Neural progenitor cell (in vitro differentiated cells): ENCODE data around the gene CREG2. TPM values are rescaled to one million over a fixed set of nuclear protein-coding genes. Genes with fewer than 3 reads are reported as not detected.

Experiments used
- DNase-seq: peaks from one replicate; pipeline ENCODE4 v3.0.0-alpha.2; 2016; ENCODE audit warnings: low spot score
- H2AFZ ChIP-seq: fragments of 200-600 bp; sonication (generic); replicated peaks from 2 replicates; pipeline ENCODE4 v1.6.1; 2016; ENCODE audit warnings: antibody characterized with exemption
- H3F3A ChIP-seq: fragments of 200-600 bp; sonication (generic); 2 replicates; pipeline ENCODE4 v1.6.1; 2016; ENCODE audit warnings: antibody characterized with exemption, low read depth
- H3K27ac ChIP-seq: fragments of 200-600 bp; sonication (generic); 2 replicates; pipeline ENCODE4 v1.5.1; 2016; ENCODE audit warnings: mild to moderate bottlenecking
- H3K27me3 ChIP-seq: fragments of 200-600 bp; sonication (generic); 2 replicates; pipeline ENCODE4 v1.6.1; 2016; ENCODE audit warnings: mild to moderate bottlenecking, moderate library complexity
- H3K36me3 ChIP-seq: fragments of 200-600 bp; sonication (generic); 2 replicates; pipeline ENCODE4 v1.5.1; 2016
- H3K4me1 ChIP-seq: fragments of 200-600 bp; sonication (generic); 2 replicates; pipeline ENCODE4 v1.6.1; 2016; ENCODE audit warnings: mixed run types
- H3K4me2 ChIP-seq: fragments of 200-600 bp; sonication (generic); 2 replicates; pipeline ENCODE4 v1.6.1; 2016
- H3K4me3 ChIP-seq: fragments of 200-600 bp; sonication (generic); 2 replicates; pipeline ENCODE4 v1.5.1; 2016
- H3K79me2 ChIP-seq: fragments of 200-600 bp; sonication (generic); 2 replicates; pipeline ENCODE4 v1.6.1; 2016; ENCODE audit warnings: low read depth
- H3K9ac ChIP-seq: fragments of 200-600 bp; sonication (generic); 2 replicates; pipeline ENCODE4 v1.6.1; 2016
- H3K9me3 ChIP-seq: fragments of 200-600 bp; sonication (generic); 2 replicates; pipeline ENCODE4 v1.5.1; 2016; ENCODE audit warnings: low read depth
- H4K20me1 ChIP-seq: fragments of 200-600 bp; sonication (generic); 2 replicates; pipeline ENCODE4 v1.6.1; 2016; ENCODE audit warnings: low read depth
- H3K27ac Mint-ChIP-seq: 3 replicates; pipeline ENCODE4 v1.8.0; 2021; ENCODE audit warnings: mixed read lengths
- H3K27me3 Mint-ChIP-seq: 2 replicates; pipeline ENCODE4 v1.8.0; 2022; ENCODE audit warnings: low read depth, mild to moderate bottlenecking, inconsistent platforms, moderate library complexity, mixed read lengths; ENCODE audit not compliant: insufficient read depth
- H3K36me3 Mint-ChIP-seq: 3 replicates; pipeline ENCODE4 v1.8.0; 2021; ENCODE audit warnings: mixed read lengths
- H3K4me1 Mint-ChIP-seq: 3 replicates; pipeline ENCODE4 v1.8.0; 2021; ENCODE audit warnings: mixed read lengths
- H3K4me3 Mint-ChIP-seq: 3 replicates; pipeline ENCODE4 v1.8.0; 2021; ENCODE audit warnings: mild to moderate bottlenecking, moderate library complexity, mixed read lengths
- H3K9me3 Mint-ChIP-seq: 3 replicates; pipeline ENCODE4 v1.8.0; 2020; ENCODE audit warnings: mixed read lengths
- CTCF ChIP-seq: fragments of 200-600 bp; sonication (generic); IDR thresholded peaks from 2 replicates; pipeline ENCODE4 v1.5.1; 2017; ENCODE audit warnings: antibody characterized with exemption, mild to moderate bottlenecking
- EZH2 ChIP-seq: fragments of 200-600 bp; sonication (generic); IDR thresholded peaks from 2 replicates; pipeline ENCODE4 v1.6.1; 2017; ENCODE audit warnings: antibody characterized with exemption, mild to moderate bottlenecking, moderate library complexity
- EZH2phosphoT487 ChIP-seq: fragments of 200-600 bp; sonication (generic); IDR thresholded peaks from 2 replicates; pipeline ENCODE4 v1.6.1; 2017; ENCODE audit warnings: antibody characterized with exemption
- total RNA-seq: library from RNA; depleted of rRNA; stranded (reverse); fragments of >200 nt; gene quantifications from 2 replicates; pipeline ENCODE4 v1.2.3, GENCODE V29; 2015; ENCODE audit warnings: low replicate concordance

Gene CREG2
- total RNA-seq, 1 donor from 2014 or later: not detected

- no peaks in the 10 kb centered on the region for H3F3A ChIP-seq
- H3K9me3 ChIP-seq: no peaks in the 10 kb centered on the region
- peaks cover 2% of the 10 kb centered on the region for H3K9me3 Mint-ChIP-seq
- TF ChIP-seq EZH2 (no peak), CTCF (no peak), EZH2phosphoT487 (no peak)
- no peaks in the 10 kb centered on the region for H3K27me3 ChIP-seq
- H3K4me1 ChIP-seq: peaks cover 10% of the 10 kb centered on the region
- H2AFZ ChIP-seq: no peak overlapping the region
- no peak overlapping the region for H3K27ac Mint-ChIP-seq
- no peak overlapping the region for H3K9ac ChIP-seq
- H3K4me3 ChIP-seq: no peak overlapping the region
- no peaks in the 10 kb centered on the region for H3K36me3 ChIP-seq
- peaks cover 7% of the 10 kb centered on the region for H3K27me3 Mint-ChIP-seq
- no peak overlapping the region for H3K4me2 ChIP-seq
- H3K36me3 Mint-ChIP-seq: no peaks in the 10 kb centered on the region
- H3K4me1 Mint-ChIP-seq: peaks cover 4% of the 10 kb centered on the region
- H3K4me3 Mint-ChIP-seq: no peak overlapping the region
- H3K27ac ChIP-seq: no peak overlapping the region
- H3K79me2 ChIP-seq: no peaks in the 10 kb centered on the region
- no peaks in the 10 kb centered on the region for H4K20me1 ChIP-seq
- no peak for DNase-seq
Measured at GRCh38 chr2:101364878-101365277, 22.4 kb downstream of the CREG2 start.

- Histone ChIP-seq H3F3A (no peaks in the 10 kb centered on the region), H4K20me1 (no peaks in the 10 kb centered on the region), H3K9me3 (no peaks in the 10 kb centered on the region), H3K36me3 (no peaks in the 10 kb centered on the region), H3K4me3 (no peak overlapping the region), H3K9ac (no peak overlapping the region), H2AFZ (no peak overlapping the region), H3K27me3 (no peaks in the 10 kb centered on the region), H3K4me2 (no peak overlapping the region), H3K27ac (no peak overlapping the region), H3K4me1 (peaks cover 10% of the 10 kb centered on the region), H3K79me2 (no peaks in the 10 kb centered on the region)
- Mint-ChIP-seq H3K36me3 (no peaks in the 10 kb centered on the region), H3K9me3 (peaks cover 2% of the 10 kb centered on the region), H3K27ac (no peak overlapping the region), H3K27me3 (peaks cover 7% of the 10 kb centered on the region), H3K4me1 (peaks cover 4% of the 10 kb centered on the region), H3K4me3 (no peak overlapping the region)
- no peak for DNase-seq
- no peak for TF ChIP-seq EZH2
- no peak for TF ChIP-seq CTCF
- no peak for TF ChIP-seq EZH2phosphoT487
Measured at GRCh38 chr2:101362777-101363176, 24.5 kb downstream of the CREG2 start.

GRCh38 chr2:101362316-101362715 lies 25.0 kb downstream of the CREG2 start:
- Histone ChIP-seq H3K9ac (no peak overlapping the region), H3K36me3 (no peaks in the 10 kb centered on the region), H3K4me2 (peak overlapping the region; percentile 42), H3K9me3 (no peaks in the 10 kb centered on the region), H2AFZ (no peak overlapping the region), H3K79me2 (no peaks in the 10 kb centered on the region), H4K20me1 (no peaks in the 10 kb centered on the region), H3K27me3 (no peaks in the 10 kb centered on the region), H3F3A (no peaks in the 10 kb centered on the region), H3K4me1 (peaks cover 10% of the 10 kb centered on the region), H3K4me3 (no peak overlapping the region), H3K27ac (no peak overlapping the region)
- Mint-ChIP-seq H3K27ac (no peak overlapping the region), H3K9me3 (peaks cover 2% of the 10 kb centered on the region), H3K36me3 (no peaks in the 10 kb centered on the region), H3K4me3 (no peak overlapping the region), H3K27me3 (peaks cover 7% of the 10 kb centered on the region), H3K4me1 (peaks cover 4% of the 10 kb centered on the region)
- DNase-seq: no peak
- TF ChIP-seq EZH2phosphoT487 (no peak), EZH2 (no peak), CTCF (no peak)
